Smooth muscle cell (in vitro differentiated cells): ENCODE data around the gene LUM. TPM values are rescaled to one million over a fixed set of nuclear protein-coding genes. Genes with fewer than 3 reads are reported as not detected.

ENCODE experiments used
- DNase-seq: peaks from one replicate; lab custom pipeline; 2025; ENCODE audit not compliant: unreplicated experiment; lab: John Stamatoyannopoulos, UW
- H2AFZ ChIP-seq: fragments of 200-600 bp; sonication (generic); 2 replicates; pipeline ENCODE4 v1.6.0; 2016; ENCODE audit warnings: antibody characterized with exemption, low read depth, mild to moderate bottlenecking
- H3F3A ChIP-seq: fragments of 200-600 bp; sonication (generic); 2 replicates; pipeline ENCODE4 v1.6.0; 2017; ENCODE audit warnings: antibody characterized with exemption, low read depth
- H3K27ac ChIP-seq: fragments of 200-600 bp; sonication (generic); 2 replicates; pipeline ENCODE4 v1.5.1; 2016; ENCODE audit warnings: low read depth, mild to moderate bottlenecking
- H3K27me3 ChIP-seq: fragments of 200-600 bp; sonication (generic); 2 replicates; pipeline ENCODE4 v1.6.1; 2016; ENCODE audit warnings: low read depth, mild to moderate bottlenecking
- H3K36me3 ChIP-seq: fragments of 200-600 bp; sonication (generic); 2 replicates; pipeline ENCODE4 v1.5.1; 2016; ENCODE audit warnings: low read depth
- H3K4me1 ChIP-seq: fragments of 200-600 bp; sonication (generic); 2 replicates; pipeline ENCODE4 v1.5.1; 2016; ENCODE audit warnings: low read depth
- H3K4me2 ChIP-seq: fragments of 200-600 bp; sonication (generic); 2 replicates; pipeline ENCODE4 v1.6.0; 2016; ENCODE audit warnings: mild to moderate bottlenecking
- H3K4me3 ChIP-seq: fragments of 200-600 bp; sonication (generic); 2 replicates; pipeline ENCODE4 v1.5.1; 2016; ENCODE audit warnings: mild to moderate bottlenecking
- H3K79me2 ChIP-seq: fragments of 200-600 bp; sonication (generic); 2 replicates; pipeline ENCODE4 v1.6.0; 2016; ENCODE audit warnings: low read depth, mild to moderate bottlenecking
- H3K9ac ChIP-seq: fragments of 200-600 bp; sonication (generic); 2 replicates; pipeline ENCODE4 v1.6.0; 2016; ENCODE audit warnings: low read depth
- H3K9me3 ChIP-seq: fragments of 200-600 bp; sonication (generic); replicated peaks from 2 replicates; pipeline ENCODE4 v1.5.1; 2016; ENCODE audit warnings: low read depth
- H4K20me1 ChIP-seq: fragments of 200-600 bp; sonication (generic); 2 replicates; pipeline ENCODE4 v1.6.0; 2016; ENCODE audit warnings: low read depth
- WGBS: methylation state at CpG from one replicate; pipeline ENCODE4 v1.1.7; 2016; ENCODE audit warnings: low lambda C conversion rate; 5-methylcytosine and 5-hydroxymethylcytosine counted together
- polyA plus RNA-seq: library from polyadenylated mRNA; unstranded; fragments of >200 nt; fragmentation: Nextera tagmentation; extraction: Ambion mirVana; gene quantifications from 2 replicates; pipeline ENCODE4 v1.2.1, GENCODE V29; 2016
- total RNA-seq: library from RNA; depleted of rRNA; stranded (reverse); fragments of >200 nt; gene quantifications from 2 replicates; pipeline ENCODE4 v1.2.3, GENCODE V29; 2014
- TF ChIP-seq, protein P1 (sequence below): fragments of 200-600 bp; sonication (generic); IDR thresholded peaks from 2 replicates; pipeline ENCODE4 v1.5.1; 2017; ENCODE audit warnings: borderline replicate concordance, mild to moderate bottlenecking, antibody characterized with exemption; ENCODE audit not compliant: insufficient read depth, poor library complexity, severe bottlenecking

Gene LUM
- total and polyA plus RNA-seq, 2 experiments from 2014 or later = 5,541 to 7,849 TPM

DNA sequence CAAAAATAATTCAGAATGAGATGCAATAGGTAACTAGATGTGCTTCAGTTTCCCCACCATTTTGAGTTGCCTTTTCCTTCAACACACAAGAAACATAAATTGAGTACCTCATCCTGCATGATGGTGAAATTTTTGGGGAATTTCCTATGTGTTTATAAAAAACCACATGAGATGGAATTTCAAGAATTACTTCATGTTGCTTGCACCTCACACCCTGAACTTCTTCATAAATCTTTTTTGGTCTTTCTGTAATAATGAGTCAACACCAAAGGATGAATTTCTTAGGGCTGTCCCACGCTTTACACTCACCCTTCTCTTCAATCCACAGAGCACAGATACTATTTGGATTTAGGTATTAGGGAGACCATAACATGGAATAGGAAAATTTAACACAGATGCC is 22.6 kb upstream of the LUM start:
- Histone ChIP-seq H4K20me1 (no peaks in the 10 kb centered on the region), H3K4me2 (peak overlapping the region; percentile 48), H3K79me2 (peaks cover 3% of the 10 kb centered on the region), H2AFZ (no peak overlapping the region), H3K27me3 (no peaks in the 10 kb centered on the region), H3K9me3 (no peaks in the 10 kb centered on the region), H3F3A (peaks cover 10% of the 10 kb centered on the region), H3K27ac (peak overlapping the region; percentile 48), H3K36me3 (no peaks in the 10 kb centered on the region), H3K4me1 (peaks cover 13% of the 10 kb centered on the region), H3K4me3 (no peak overlapping the region), H3K9ac (no peak overlapping the region)
- TF ChIP-seq, protein P1, sequence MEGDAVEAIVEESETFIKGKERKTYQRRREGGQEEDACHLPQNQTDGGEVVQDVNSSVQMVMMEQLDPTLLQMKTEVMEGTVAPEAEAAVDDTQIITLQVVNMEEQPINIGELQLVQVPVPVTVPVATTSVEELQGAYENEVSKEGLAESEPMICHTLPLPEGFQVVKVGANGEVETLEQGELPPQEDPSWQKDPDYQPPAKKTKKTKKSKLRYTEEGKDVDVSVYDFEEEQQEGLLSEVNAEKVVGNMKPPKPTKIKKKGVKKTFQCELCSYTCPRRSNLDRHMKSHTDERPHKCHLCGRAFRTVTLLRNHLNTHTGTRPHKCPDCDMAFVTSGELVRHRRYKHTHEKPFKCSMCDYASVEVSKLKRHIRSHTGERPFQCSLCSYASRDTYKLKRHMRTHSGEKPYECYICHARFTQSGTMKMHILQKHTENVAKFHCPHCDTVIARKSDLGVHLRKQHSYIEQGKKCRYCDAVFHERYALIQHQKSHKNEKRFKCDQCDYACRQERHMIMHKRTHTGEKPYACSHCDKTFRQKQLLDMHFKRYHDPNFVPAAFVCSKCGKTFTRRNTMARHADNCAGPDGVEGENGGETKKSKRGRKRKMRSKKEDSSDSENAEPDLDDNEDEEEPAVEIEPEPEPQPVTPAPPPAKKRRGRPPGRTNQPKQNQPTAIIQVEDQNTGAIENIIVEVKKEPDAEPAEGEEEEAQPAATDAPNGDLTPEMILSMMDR = no peak
- 27% methylated on average over 1 of the region's 1 CpG for WGBS
- DNase-seq = no peak

DNA sequence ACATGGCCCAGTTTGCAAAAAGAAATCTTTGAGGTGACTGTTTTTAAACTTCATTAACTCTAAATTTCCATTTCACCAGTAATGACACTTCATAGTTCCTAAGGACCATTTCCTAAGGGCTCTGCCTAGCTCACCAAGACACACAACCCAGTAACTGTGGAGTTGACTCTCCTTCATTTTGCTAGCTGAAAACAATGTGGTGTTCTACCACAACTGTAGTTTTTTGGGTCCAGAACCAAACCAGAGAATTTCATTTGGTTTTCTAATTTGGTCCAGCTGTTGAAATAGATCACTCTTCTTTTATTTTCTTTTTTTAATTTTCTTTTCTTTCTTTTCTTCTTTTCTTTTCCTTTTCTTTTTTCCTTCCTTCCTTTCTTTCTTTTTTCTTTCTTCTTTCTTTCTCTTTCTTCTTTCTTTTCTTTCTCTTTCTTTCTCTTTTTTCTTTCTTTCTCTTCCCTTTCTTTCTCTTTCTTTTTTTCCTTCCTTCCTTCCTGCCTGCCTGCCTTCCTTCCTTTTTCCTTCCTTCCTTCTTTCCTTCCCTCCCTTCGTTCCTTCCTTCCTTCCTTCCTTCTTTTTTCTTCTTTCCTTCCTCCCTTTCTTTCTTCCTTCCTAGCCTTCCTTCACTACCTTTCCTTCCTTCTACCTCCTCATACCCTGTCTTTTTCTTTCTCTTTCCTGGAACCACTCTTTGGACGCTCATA is 18.5 kb upstream of the LUM start:
- 95% methylated on average over 2 of the region's 2 CpGs for WGBS
- Histone ChIP-seq H3K4me1 (peaks cover 5% of the 10 kb centered on the region), H3K27me3 (no peaks in the 10 kb centered on the region), H3K9ac (no peak overlapping the region), H3F3A (no peaks in the 10 kb centered on the region), H4K20me1 (no peaks in the 10 kb centered on the region), H3K79me2 (no peaks in the 10 kb centered on the region), H3K4me3 (no peak overlapping the region), H3K4me2 (no peak overlapping the region), H3K27ac (no peak overlapping the region), H3K9me3 (no peaks in the 10 kb centered on the region), H2AFZ (peak overlapping the region; percentile 28), H3K36me3 (no peaks in the 10 kb centered on the region)
- no peak for DNase-seq
- TF ChIP-seq, protein P1 = no peak

- no peaks in the 10 kb centered on the region for H3K27me3 ChIP-seq
- no peaks in the 10 kb centered on the region for H4K20me1 ChIP-seq
- no peaks in the 10 kb centered on the region for H3K36me3 ChIP-seq
- no peaks in the 10 kb centered on the region for H3F3A ChIP-seq
- H3K4me2 ChIP-seq = no peak overlapping the region
- TF ChIP-seq, protein P1 = no peak
- H3K9ac ChIP-seq = no peak overlapping the region
- WGBS = 93% methylated on average over 3 of the region's 3 CpGs
- no peak overlapping the region for H2AFZ ChIP-seq
- H3K79me2 ChIP-seq = no peaks in the 10 kb centered on the region
- DNase-seq = no peak
- no peaks in the 10 kb centered on the region for H3K9me3 ChIP-seq
- H3K4me1 ChIP-seq = no peaks in the 10 kb centered on the region
- peak overlapping the region; percentile 1 for H3K27ac ChIP-seq
- no peak overlapping the region for H3K4me3 ChIP-seq
These were observed 16.5 kb upstream of the LUM start for GRCh38 chr12:91127751-91128150.

- H3K9me3 ChIP-seq = no peaks in the 10 kb centered on the region
- no peak for DNase-seq
- no peak overlapping the region for H3K4me2 ChIP-seq
- no peaks in the 10 kb centered on the region for H3K79me2 ChIP-seq
- H3F3A ChIP-seq = no peaks in the 10 kb centered on the region
- no peaks in the 10 kb centered on the region for H3K27me3 ChIP-seq
- WGBS = 93% methylated on average over 2 of the region's 2 CpGs
- TF ChIP-seq, protein P1 = no peak
- no peak overlapping the region for H3K4me3 ChIP-seq
- H3K36me3 ChIP-seq = no peaks in the 10 kb centered on the region
- H4K20me1 ChIP-seq = no peaks in the 10 kb centered on the region
- H3K27ac ChIP-seq = peak overlapping the region; percentile 1
- no peak overlapping the region for H2AFZ ChIP-seq
- no peak overlapping the region for H3K9ac ChIP-seq
- no peaks in the 10 kb centered on the region for H3K4me1 ChIP-seq
These were observed 16.0 kb upstream of the LUM start for GRCh38 chr12:91127306-91127705.
